Umbilical cord (tissue), 2 donors: ENCODE measurements around the gene C20orf141. TPM values are rescaled to one million over a fixed set of nuclear protein-coding genes. Genes with fewer than 3 reads are reported as not detected.
"Not testable (repeated sequence)": the region's sequence is repeated elsewhere in the genome, so short reads cannot be mapped to it uniquely, and the experiment has no call there.

Experiments used
- DNase-seq: peaks from one replicate; pipeline ENCODE4 v3.0.0-alpha.2; 2015; ENCODE audit warnings: low spot score
- total RNA-seq: library from RNA; depleted of rRNA; stranded (reverse); fragments of >200 nt; gene quantifications from one replicate; pipeline ENCODE4 v1.2.3, GENCODE V29; 2014; ENCODE audit warnings: low replicate concordance; ENCODE audit not compliant: insufficient read depth

C20orf141 gene
- total RNA-seq, 1 donor from 2014 or later = not detected

DNA sequence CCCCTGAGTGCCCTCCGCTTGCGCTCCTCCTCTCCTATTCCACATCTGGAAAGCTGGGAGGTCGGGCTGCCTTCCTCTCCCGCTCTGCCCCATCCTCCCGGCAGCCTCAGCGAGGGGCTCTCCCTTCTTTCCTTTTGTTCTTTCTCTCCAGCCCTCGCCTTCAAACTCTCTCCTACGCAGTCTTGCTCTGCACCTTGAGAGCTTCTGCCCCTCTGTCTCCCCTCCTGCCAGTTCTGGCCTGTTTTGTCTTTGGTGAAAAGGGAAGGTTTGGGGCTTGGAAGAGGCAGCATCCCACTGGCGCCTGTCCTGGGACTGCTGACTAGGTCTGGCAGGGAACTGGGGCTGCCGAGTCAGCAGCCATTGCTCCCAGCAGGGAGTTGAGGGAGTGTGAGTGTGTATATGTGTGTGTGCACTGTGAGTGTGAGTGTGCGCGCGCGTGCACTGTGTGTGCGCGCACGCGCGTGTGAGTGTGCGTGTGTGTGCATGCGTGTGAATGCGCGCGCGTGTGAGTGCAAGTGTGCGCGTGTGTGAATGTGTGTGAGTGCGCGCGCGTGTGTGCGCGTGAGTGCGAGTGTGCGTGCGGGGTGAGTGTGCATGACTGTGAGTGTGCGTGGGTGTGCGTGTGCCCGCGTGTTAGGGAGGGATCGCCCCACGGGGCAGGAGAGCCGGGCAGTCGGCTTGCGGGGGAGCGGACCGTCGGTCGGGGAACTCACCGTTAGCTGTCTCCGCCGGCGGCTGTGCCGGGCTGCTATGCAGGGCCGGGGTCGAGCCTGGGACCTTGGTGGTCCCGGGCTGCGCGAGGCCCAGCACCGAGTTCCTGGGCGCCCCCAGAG lies 14.9 kb upstream of the C20orf141 start:
- DNase-seq = peak; percentile 55

DNA sequence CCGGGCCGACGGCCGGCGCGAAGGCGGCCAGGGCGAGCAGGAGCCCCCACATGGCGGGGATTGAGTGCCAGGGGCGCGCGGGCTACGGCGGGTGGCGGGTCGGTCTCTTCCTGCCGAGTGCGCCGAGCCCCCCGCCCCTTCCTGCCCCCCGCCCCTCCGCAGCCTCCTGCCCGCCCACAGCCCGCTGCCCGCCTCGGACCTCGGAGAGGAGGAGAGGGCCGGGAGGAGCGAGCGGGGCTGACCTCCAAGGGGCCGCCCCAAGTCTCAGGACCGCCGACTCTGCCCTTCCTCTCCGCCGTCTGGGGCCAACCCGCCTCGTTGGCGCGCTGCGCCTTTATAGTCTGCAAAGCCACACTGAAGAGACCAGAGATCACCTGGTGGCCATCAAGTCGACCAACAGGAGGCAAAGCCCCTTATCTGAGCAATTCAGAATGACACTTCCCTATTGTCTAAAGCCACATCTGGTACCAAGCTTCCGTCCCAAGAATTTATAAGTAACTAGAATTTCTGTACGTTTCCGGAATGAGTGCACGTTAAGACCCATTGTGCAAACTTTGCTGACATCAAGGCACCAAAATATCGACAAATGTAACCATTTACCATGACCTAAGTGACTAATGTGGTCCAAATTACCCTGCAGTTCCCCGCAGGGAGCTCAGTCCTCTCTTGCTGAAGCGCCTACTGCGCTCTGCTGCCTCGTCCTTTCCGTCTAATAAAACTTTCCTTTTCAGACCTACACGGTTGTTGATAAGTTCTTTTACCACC lies 14.1 kb upstream of the C20orf141 start, which contains the start of gene CPXM1:
TSS of gene CPXM1 (minus strand) at position 107 of the 765 bp plus-strand sequence. CDS start at position 52, 55 bp downstream.
- DNase-seq = peak; percentile 82

DNA sequence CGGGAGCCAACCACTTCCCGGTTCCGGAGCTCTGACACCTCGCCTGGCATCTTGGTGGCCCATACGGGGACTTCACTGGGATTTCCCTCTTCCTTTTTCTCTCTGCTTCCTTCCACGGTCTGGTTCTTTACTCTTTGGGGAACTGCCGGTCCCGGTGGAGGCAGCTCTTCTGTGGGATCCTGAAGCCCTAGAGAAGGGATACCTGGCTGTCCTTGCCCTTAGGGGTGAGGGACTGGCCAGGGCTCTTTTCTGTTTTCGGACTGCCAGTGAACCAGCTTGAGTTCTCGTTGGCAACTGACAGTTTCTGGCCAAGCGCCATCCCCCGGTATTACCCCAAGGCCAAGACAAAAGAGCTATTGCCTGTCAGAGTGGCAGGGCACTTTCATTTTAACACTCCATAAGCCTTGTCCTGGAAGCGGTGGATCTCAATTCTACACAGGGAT lies 13.5 kb upstream of the C20orf141 start:
- no peak for DNase-seq

DNA sequence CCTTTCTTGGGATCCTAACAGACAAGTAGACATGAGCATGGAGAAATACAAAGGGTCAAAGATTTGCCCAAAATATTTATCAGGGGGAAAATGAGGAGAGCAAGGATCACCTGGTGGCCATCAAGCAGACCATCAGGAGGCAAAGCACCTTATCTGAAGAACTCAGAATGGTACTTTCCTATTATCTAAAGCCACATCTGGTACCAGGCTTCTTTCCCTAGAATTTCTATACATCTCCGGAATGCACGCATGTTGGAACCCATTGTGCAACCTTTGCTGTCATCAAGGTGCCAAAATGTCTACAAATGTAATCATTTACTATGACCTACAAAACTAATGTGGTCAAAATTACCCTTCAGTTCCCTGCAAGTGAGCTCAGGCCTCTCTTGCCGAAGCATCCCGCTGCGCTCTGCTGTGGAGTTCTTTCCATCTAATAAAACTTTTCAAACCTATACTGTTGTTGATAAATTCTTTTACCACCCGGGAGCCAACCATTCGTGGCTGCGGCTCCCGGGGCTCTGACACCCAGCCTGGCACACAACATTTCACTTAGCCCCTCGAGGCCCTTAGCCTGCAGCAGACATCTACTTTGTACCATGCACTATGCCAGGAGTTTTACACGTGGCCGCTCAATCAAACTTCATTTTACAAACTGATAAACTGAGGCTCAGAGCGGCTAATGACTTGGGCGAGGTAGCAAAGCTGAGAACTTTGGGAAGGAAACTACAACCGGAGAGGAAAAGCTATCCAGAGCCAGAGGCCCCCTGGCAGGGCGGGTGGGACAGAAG lies 10.6 kb upstream of the C20orf141 start:
- no peak for DNase-seq

DNA sequence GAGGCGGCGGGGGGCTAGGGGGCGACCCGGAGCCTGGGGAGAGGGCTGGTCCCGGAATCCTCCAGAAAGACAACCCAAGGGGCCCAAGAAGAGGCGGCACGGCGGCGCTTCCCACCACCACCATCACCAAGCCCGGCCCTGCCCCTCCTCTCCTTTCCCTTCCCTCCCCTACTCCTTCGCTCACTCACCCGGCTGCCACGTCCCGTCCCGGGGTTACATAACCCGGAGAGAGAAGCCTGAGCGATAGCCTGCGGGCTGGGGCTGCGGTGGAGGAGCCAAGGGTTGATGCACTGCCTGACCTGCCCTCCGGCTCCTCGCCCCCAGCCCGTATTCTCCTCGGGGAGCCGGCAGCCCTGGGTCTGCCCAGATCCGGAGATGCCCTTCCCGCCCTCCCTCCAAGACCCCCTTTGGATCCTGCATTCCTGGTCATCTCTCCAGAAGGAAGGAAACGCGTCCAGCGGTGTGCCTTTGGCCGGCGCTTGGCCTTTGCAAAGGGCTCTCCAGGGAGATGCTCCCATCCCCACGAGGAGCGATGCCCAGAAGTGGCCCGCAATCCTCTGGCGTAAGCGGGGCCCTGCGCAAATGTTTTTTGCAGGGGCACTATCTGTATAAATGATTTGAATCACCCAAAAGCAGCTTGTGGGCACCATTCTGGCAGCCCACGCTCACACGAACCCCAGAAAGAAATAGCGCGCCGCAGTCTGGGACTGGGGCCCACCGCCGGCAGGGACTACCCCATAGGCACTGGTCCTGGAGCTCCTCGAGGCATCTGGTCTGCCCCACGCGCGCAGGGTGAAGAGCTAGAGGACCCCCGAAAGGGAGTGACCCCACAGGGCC lies 9.7 kb upstream of the C20orf141 start:
- peak; percentile 71 for DNase-seq

DNA sequence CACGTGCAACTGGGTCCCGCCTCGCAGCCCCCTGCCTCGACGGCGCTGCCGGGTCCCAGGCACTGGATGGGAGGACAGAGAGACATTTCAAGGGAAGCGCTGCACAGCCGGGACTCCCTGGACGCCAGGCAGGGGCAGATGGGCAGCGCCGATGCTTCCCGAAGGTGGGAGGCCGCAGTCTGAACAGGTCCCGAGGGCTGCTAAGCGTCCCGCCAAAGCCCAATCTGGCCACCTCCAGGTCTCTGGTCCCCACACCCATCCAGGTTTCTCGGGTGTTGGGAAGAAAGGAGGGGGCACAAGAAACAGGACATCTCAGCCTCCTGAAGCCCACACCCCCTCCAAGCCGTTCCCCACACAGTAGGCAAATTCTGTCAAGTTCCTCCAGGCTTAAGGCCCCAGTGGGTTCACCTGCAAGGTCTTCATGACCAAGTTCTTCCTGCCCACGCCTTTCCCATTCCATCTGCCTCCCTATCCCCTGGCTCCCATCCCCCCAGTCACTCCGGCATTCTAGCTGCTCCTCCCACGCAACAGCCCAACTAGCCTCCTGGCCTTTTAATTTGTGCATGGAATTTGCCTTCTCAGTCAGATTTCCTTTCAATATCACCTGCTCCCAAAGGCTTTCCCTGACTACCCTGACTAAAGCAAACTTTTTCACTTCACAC lies 9.0 kb upstream of the C20orf141 start:
- DNase-seq = no peak

GRCh38 chr20:2806351-2806701 lies 8.5 kb upstream of the C20orf141 start:
- DNase-seq = no peak

- no peak for DNase-seq
Observed at GRCh38 chr20:2807019-2807418, 7.8 kb upstream of the C20orf141 start.

DNA sequence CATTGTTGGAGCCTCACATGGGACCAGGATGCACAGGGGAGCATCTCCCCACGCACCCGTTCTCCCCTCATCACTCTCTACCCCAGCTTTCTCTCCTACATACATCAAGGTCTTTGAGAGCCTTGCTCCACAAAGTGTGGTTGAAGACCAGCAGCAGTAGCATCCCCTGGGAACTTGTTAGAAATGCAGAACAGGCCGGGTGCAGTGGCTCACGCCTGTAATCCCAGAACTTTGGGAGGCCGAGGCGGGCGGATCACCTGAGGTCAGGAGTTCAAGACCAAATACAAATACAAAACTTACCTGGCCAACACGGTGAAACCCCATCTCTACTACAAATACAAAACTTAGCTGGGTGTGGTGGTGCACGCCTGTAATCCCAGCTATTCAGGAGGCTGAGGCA lies 6.9 kb upstream of the C20orf141 start:
- not testable (repeated sequence) for DNase-seq

DNA sequence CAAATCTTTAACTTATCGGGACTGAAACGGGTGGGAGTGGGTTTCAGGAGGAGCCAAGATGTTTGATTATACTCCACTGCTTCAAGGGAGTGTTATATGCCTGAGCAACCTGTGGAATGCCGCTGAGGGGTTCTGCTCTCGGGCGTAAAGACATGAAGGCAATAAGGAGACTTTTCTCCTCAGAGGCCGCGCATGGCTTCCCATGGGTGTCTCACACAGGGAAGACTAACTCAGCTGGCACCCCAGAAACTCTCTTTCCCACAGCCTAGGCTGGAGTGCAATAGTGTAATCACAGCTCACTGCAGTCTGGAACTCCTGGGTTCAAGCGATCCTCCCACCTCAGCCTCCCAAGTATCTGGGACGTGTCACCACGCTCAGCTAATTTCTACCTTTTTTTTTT lies 5.1 kb upstream of the C20orf141 start:
- no peak for DNase-seq

DNA sequence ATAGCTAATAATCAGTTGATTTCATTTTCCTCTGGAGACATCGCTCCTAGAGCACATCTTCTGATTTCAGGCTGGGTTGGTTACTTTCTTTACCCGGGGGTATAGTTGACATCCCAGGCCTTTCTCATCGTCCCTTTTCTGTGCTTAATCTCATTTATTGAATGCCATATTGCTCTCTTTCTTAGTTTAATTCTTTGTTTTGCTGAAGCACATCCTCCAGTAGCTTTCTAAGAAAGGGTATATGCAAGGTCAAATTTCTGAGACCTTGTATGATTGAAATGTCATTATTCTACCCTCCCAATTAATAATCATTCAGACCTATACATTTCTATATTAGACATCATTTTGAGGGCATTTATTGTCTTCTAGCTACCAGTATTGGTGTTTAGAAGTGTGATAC lies 2.6 kb upstream of the C20orf141 start:
- no peak for DNase-seq

GRCh38 chr20:2814076-2814475 lies 711 bp upstream of the C20orf141 start:
- no peak for DNase-seq

GRCh38 chr20:2815242-2815900 lies 584 bp downstream of the C20orf141 start:
- no peak for DNase-seq

GRCh38 chr20:2816030-2816582 lies 1.3 kb downstream of the C20orf141 start, which contains the start of gene TMEM239:
TMEM239 (plus strand) TSS chr20:2816364; CDS start chr20:2816555, 191 bp downstream.
- no peak for DNase-seq

DNA sequence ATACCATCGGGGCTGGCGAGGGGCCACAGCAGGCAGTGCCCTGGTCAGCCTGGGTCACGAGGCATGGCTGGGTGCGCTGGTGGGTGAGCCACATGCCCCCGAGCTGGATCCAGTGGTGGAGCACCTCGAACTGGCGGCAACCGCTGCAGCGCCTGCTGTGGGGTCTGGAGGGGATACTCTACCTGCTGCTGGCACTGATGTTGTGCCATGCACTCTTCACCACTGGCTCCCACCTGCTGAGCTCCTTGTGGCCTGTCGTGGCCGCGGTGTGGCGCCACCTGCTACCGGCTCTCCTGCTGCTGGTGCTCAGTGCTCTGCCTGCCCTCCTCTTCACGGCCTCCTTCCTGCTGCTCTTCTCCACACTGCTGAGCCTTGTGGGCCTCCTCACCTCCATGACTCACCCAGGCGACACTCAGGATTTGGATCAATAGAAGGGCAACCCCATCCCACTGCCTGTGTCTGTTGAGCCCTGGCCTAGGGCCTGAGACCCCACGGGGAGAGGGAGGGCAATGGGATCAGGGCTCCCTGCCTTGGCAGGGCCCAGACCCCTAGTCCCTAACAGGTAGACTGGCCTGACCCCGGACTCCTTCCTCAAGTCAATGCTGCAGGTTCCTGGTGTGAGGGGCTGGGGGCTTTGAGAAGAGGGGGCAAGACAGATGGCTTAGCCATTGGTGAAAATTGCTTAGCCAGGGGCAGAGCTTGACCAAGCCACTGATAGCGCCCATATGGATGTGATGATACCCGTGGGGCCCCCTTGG lies 2.0 kb downstream of the C20orf141 start:
- DNase-seq = no peak

GRCh38 chr20:2817341-2817726 lies 2.5 kb downstream of the C20orf141 start:
- no peak for DNase-seq

DNA sequence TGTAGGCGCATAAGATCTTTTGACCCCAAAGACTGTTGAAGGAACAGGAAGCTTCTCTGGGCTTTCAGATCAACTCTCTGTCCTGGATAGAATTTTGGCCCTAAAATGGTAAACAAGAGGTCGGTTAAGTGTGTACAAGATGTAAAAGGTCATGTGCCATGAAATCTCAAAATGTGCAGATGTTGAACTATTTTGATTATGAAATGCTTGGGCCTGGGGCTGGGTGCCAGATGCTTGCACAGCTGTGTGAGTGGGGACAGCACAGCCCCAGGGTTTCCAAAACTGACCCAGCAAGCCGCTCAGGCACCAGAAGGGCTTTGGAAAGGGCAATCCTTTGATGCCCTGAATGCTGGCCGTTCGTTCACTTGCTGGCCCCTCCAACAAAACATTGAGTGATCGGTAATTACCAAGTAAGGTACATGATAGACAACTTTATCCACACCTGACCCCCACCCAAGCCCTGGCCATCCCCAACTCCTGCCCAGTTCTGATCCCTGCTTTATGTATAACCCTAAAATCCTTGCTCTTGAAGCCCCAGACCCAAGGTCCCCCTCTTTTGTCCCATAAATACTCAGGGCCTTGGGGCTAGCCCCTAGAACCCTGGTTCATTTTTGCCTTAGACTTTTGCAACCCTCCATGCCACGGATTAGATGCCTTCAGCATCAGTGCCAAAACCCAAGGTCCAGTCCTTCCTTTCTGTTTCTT lies 3.3 kb downstream of the C20orf141 start:
- no peak for DNase-seq
